Measurements from ENCODE around the gene RPUSD3.

GRCh38 chr3:9826815-9827573, 16.8 kb downstream of the RPUSD3 start:
- TF ChIP-seq ZBTB26 (tag by site-specific recombination; optimal IDR thresholded peaks at IDR 0.05) (no peak), CTCF (tag by site-specific recombination; IDR thresholded peaks at IDR 0.05) (no peak), ZNF16 (tag by site-specific recombination; IDR thresholded peaks at IDR 0.05; ENCODE audit: low read depth) (no peak), KLF8 (tag by site-specific recombination; IDR thresholded peaks at IDR 0.05) (no peak)

Data from HEK293 (cell line).